OCI-LY7 (cell line): Measurements from ENCODE around the gene ULK3. TPM values are rescaled to one million over a fixed set of nuclear protein-coding genes. Genes with fewer than 3 reads are reported as not detected.

Source experiments
- BruUV-seq: library from RNA; stranded (reverse); fragments of 400-500 nt; replicated peaks from 2 replicates; lab custom pipeline; 2021; lab: Mats Ljungman, UMichigan
- CTCF ChIA-PET: fragments of 300-600 bp; sonication (Branson Sonifier 250); formaldehyde crosslinking; loops from one replicate; lab custom pipeline; 2022; ENCODE audit warnings: antibody characterized with exemption; ENCODE audit not compliant: unreplicated experiment; lab: Charles Lee
- POLR2A ChIA-PET: fragments of 300-600 bp; sonication (Branson Sonifier 250); formaldehyde crosslinking; loops from one replicate; lab custom pipeline; 2022; ENCODE audit warnings: antibody characterized with exemption; lab: Charles Lee
- DNase-seq: peaks from one replicate; pipeline ENCODE4 v3.0.0-alpha.2; 2015; ENCODE audit warnings: low spot score
- H2AFZ ChIP-seq: fragments of 200-600 bp; sonication (generic), shearing (Covaris generic); 2 replicates; pipeline ENCODE4 v1.6.1; 2014; ENCODE audit warnings: mild to moderate bottlenecking, antibody characterized with exemption, low read length, moderate library complexity
- H3K27ac ChIP-seq: fragments of 200-600 bp; sonication (generic); 2 replicates; pipeline ENCODE4 v1.5.1; 2014; ENCODE audit warnings: mixed run types, low read depth, mild to moderate bottlenecking, moderate library complexity, low read length, inconsistent platforms; ENCODE audit not compliant: poor library complexity, severe bottlenecking
- H3K36me3 ChIP-seq: fragments of 200-600 bp; sonication (generic); 2 replicates; pipeline ENCODE4 v1.6.1; 2014; ENCODE audit warnings: mild to moderate bottlenecking, antibody characterized with exemption, low read length, moderate library complexity, mixed read lengths; ENCODE audit not compliant: insufficient read depth
- H3K4me1 ChIP-seq: fragments of 200-600 bp; sonication (generic); 2 replicates; pipeline ENCODE4 v1.5.1; 2014; ENCODE audit warnings: mild to moderate bottlenecking, low read length; ENCODE audit not compliant: insufficient read depth, poor library complexity, severe bottlenecking
- H3K4me2 ChIP-seq: fragments of 200-600 bp; sonication (generic); 2 replicates; pipeline ENCODE4 v1.6.1; 2014; ENCODE audit warnings: mild to moderate bottlenecking, low read length
- H3K4me3 ChIP-seq: fragments of 200-600 bp; sonication (generic); 2 replicates; pipeline ENCODE4 v1.5.1; 2014; ENCODE audit warnings: mild to moderate bottlenecking, low read depth, low read length; ENCODE audit not compliant: poor library complexity, severe bottlenecking
- H3K79me2 ChIP-seq: fragments of 200-600 bp; sonication (generic); 2 replicates; pipeline ENCODE4 v1.6.1; 2016; ENCODE audit warnings: low read depth, mild to moderate bottlenecking, low read length, moderate library complexity, mixed read lengths; ENCODE audit not compliant: insufficient read depth
- H3K9me2 ChIP-seq: fragments of 200-600 bp; sonication (generic); 2 replicates; pipeline ENCODE4 v1.6.1; 2016; ENCODE audit warnings: mild to moderate bottlenecking, low read length, mixed read lengths; ENCODE audit not compliant: insufficient read depth
- H3K9me3 ChIP-seq: fragments of 200-600 bp; sonication (generic); 2 replicates; pipeline ENCODE4 v1.6.1; 2014; ENCODE audit warnings: mild to moderate bottlenecking, mixed run types, low read length, mixed read lengths
- H4K20me1 ChIP-seq: fragments of 200-600 bp; sonication (generic); 2 replicates; pipeline ENCODE4 v1.6.1; 2014; ENCODE audit warnings: mild to moderate bottlenecking, antibody characterized with exemption, low read length, moderate library complexity, mixed read lengths; ENCODE audit not compliant: insufficient read depth
- CTCF ChIP-seq: fragments of 200-600 bp; sonication (generic); conservative IDR thresholded peaks from 2 replicates; pipeline ENCODE4 v1.5.1; 2014; ENCODE audit warnings: mild to moderate bottlenecking, antibody characterized with exemption, low read length, moderate library complexity, mixed read lengths
- EZH2phosphoT487 ChIP-seq: fragments of 200-600 bp; sonication (generic); IDR thresholded peaks from 2 replicates; pipeline ENCODE4 v1.6.1; 2018; ENCODE audit warnings: low read depth, borderline replicate concordance, mild to moderate bottlenecking, mixed run types, antibody characterized with exemption, low read length, moderate library complexity, mixed read lengths
- intact Hi-C: fragments of 100-400 bp; cut with micrococcal nuclease; formaldehyde crosslinking; loops from one replicate; pipeline ENCODE4 v1.10.0; 2022; ENCODE audit not compliant: unreplicated experiment
- total RNA-seq, 2 experiments: library from RNA; depleted of rRNA in 1 of 2; stranded (reverse); fragments of >200 nt in 1 of 2; shearing (Covaris generic) in 1 of 2; gene quantifications; 2 replicates each; pipeline ENCODE4 v1.2.3, GENCODE V29; 2014 to 2022

The ULK3 gene
- total RNA-seq, 2 experiments from 2014 or later: 31.7 to 46.4 TPM

DNA sequence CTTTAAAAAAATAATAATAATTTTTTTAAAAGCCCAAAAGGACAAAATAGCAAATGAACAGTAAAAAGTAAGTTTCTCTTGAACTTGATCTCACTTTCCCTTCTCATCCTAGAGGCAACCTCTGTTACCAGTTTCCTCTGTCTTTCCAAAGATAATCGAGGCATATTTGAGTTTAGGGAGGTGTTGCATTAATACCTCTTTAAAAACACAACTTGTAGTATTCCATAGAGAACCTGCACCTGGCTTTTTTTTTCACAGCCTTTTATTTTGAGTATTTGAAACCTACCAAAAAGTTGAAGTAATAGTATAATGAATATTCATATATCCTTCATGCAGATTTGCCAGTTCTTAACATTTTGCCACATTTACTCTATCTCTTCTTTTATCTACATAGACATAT is 51.9 kb downstream of the ULK3 start:
- peak overlapping the region; percentile 97 for H3K4me3 ChIP-seq
- BruUV-seq: TSS peak; percentile 7
- CTCF ChIA-PET: no interaction called here

GRCh38 chr15:74790080-74790916 is 52.7 kb downstream of the ULK3 start:
- Histone ChIP-seq H2AFZ (no peak overlapping the region), H4K20me1 (peaks cover 34% of the 10 kb centered on the region; the same call in 1 of the 2 replicates), H3K79me2 (peaks cover 92% of the 10 kb centered on the region), H3K4me1 (peaks cover 97% of the 10 kb centered on the region), H3K27ac (peak overlapping the region; percentile 99), H3K4me3 (peak overlapping the region; percentile 97), H3K9me3 (no peaks in the 10 kb centered on the region), H3K9me2 (no peaks in the 10 kb centered on the region), H3K36me3 (peaks cover 81% of the 10 kb centered on the region), H3K4me2 (peak overlapping the region; percentile 92)
- CTCF ChIA-PET: interaction anchor here (0.9 kb wide), 1 partner anchor 11 kb away, joined by 3 read pairs; no protein-coding TSS in a partner anchor
- TF ChIP-seq CTCF (no peak), EZH2phosphoT487 (no peak)
- POLR2A ChIA-PET: interaction anchor here (1.0 to 11.8 kb wide), 2 partner anchors 8 to 14 kb away, joined by 3 to 221 read pairs; partner anchors contain the start of gene CSK
- intact Hi-C loops: loop anchor here (1.0 kb wide), 1 partner anchor 9 kb away; no protein-coding TSS in a partner anchor
- DNase-seq: peak; percentile 75
- no TSS peak for BruUV-seq

More for the DNA sequence above, 51.9 kb downstream of the ULK3 start:
- Histone ChIP-seq H3K4me2 (peak overlapping the region; percentile 92), H3K9me3 (no peaks in the 10 kb centered on the region), H3K4me1 (peaks cover 97% of the 10 kb centered on the region), H3K9me2 (no peaks in the 10 kb centered on the region), H3K27ac (peak overlapping the region; percentile 99), H4K20me1 (peaks cover 34% of the 10 kb centered on the region; the same call in 1 of the 2 replicates), H3K79me2 (peaks cover 92% of the 10 kb centered on the region), H2AFZ (no peak overlapping the region), H3K36me3 (peaks cover 82% of the 10 kb centered on the region)
- POLR2A ChIA-PET: interaction anchor here (11.8 kb wide), 1 partner anchor 15 kb away, joined by 221 read pairs; the partner anchor contains the start of gene CSK
- TF ChIP-seq EZH2phosphoT487 (no peak), CTCF (no peak)
- no peak for DNase-seq
- intact Hi-C loops: no loop called here
